Spleen (tissue), 11 donors: Measurements from ENCODE around the gene TENT5C. TPM values are rescaled to one million over a fixed set of nuclear protein-coding genes. Genes with fewer than 3 reads are reported as not detected.
A peak's percentile ranks its signal among the peaks of the same experiment; 100 is the strongest.

Source experiments
- DNase-seq: peaks from one replicate; pipeline ENCODE4 v3.0.0-alpha.2; 2020
- H3K27ac ChIP-seq, 8 donors: fragments of 200-600 bp; sonication (generic) in 7 of 8; 1 replicate in 4 of 8; 2 replicates in 4 of 8; pipeline versions ENCODE4 v1.5.0 to v1.8.0; 2016 to 2021; ENCODE audit warnings: inconsistent platforms in 4 of 8, mild to moderate bottlenecking in 4 of 8, moderate library complexity in 1 of 8
- H3K27me3 ChIP-seq, 7 donors: fragments of 200-600 bp; sonication (generic) in 6 of 7; replicated peaks in 1 of 7; 1 replicate in 4 of 7; 2 replicates in 3 of 7; pipeline versions ENCODE4 v1.5.0 to v1.8.0; 2016 to 2021; ENCODE audit warnings: inconsistent platforms in 3 of 7, mild to moderate bottlenecking in 1 of 7
- H3K36me3 ChIP-seq, 6 donors: fragments of 200-600 bp; sonication (generic) in 5 of 6; 1 replicate in 4 of 6; 2 replicates in 2 of 6; pipeline versions ENCODE4 v1.5.0 to v1.8.0; 2016 to 2021; ENCODE audit warnings: inconsistent platforms in 2 of 6
- H3K4me1 ChIP-seq, 6 donors: fragments of 200-600 bp; sonication (generic) in 5 of 6; 1 replicate in 3 of 6; 2 replicates in 3 of 6; pipeline versions ENCODE4 v1.5.0 to v1.8.0; 2016 to 2021; ENCODE audit warnings: inconsistent platforms in 3 of 6
- H3K4me3 ChIP-seq, 8 donors: fragments of 200-600 bp; sonication (generic) in 7 of 8; 1 replicate in 4 of 8; 2 replicates in 4 of 8; pipeline versions ENCODE4 v1.5.0 to v1.8.0; 2016 to 2021; ENCODE audit warnings: inconsistent platforms in 4 of 8, mild to moderate bottlenecking in 4 of 8, moderate library complexity in 2 of 8
- H3K9me3 ChIP-seq, 8 donors: fragments of 200-600 bp; sonication (generic) in 7 of 8; 1 replicate in 4 of 8; 2 replicates in 4 of 8; pipeline versions ENCODE4 v1.5.0 to v1.8.0; 2016 to 2021; ENCODE audit warnings: inconsistent platforms in 4 of 8
- POLR2A ChIP-seq, 3 donors: fragments of 450-650 bp; IDR thresholded peaks; one replicate each; pipeline ENCODE4 v1.5.1; 2017; ENCODE audit warnings: antibody characterized with exemption in 3 of 3, mild to moderate bottlenecking in 1 of 3
- POLR2AphosphoS5 ChIP-seq, 3 donors: sonication (generic); formaldehyde crosslinking; IDR thresholded peaks; one replicate each; pipeline ENCODE4 v1.5.1; 2017; ENCODE audit warnings: antibody characterized with exemption in 3 of 3
- WGBS, 5 donors: extraction: QIAGEN DNeasy Blood & Tissue Kit in 3 of 5; methylation state at CpG; one replicate each; pipeline versions ENCODE4 v1.1.5 to v1.1.7; 2013 to 2018; 5-methylcytosine and 5-hydroxymethylcytosine counted together
- intact Hi-C: fragments of 100-400 bp; cut with DNase I; formaldehyde crosslinking; loops from one replicate; pipeline ENCODE4 v1.15.0; 2023; ENCODE audit warnings: low total_unique reads
- polyA plus RNA-seq, 3 donors: library from polyadenylated mRNA; stranded (reverse); fragments of 200-250 nt; gene quantifications; one replicate each; pipeline ENCODE4 v1.2.1, GENCODE V29; 2013
- total RNA-seq, 7 donors: library from RNA; depleted of rRNA in 3 of 7; stranded (reverse); fragments of >200 nt in 3 of 7; fragmentation: NEBNext Ultra II Directional in 4 of 7; extraction: Animal tissue kit (Norgen Biotek cat#: 25700) in 4 of 7; gene quantifications; one replicate each; pipeline versions ENCODE4 v1.1.0 to v1.2.1, GENCODE V29; 2016 to 2021
- TF ChIP-seq, protein P1 (sequence below), 11 experiments: fragments of 200-600 bp in 7 of 11; fragments of 450-650 bp in 4 of 11; sonication (generic) in 4 of 11; IDR thresholded peaks in 8 of 11; conservative IDR thresholded peaks in 3 of 11; 1 replicate in 7 of 11; 2 replicates in 4 of 11; pipeline versions ENCODE4 v1.4.0 to v1.8.0; 2016 to 2021; ENCODE audit warnings: antibody characterized with exemption in 11 of 11, inconsistent platforms in 4 of 11, mild to moderate bottlenecking in 1 of 11
- donor health status: healthy with polysubstance abuse.
- donor health status: DM: no; HTN: no; CAD: no; lungs with moderate emphysema.
- donor health status: DM: no; HTN: no; CAD: no.
- donor health status: Bipolar disorder and iron deficiency.
- donor health status: healthy.
- donor health status: DM: no; HTN: no; CAD: no.
- donor health status: DM: yes; HTN: yes; CAD: no.

TENT5C gene
- total and polyA plus RNA-seq, 10 donors, result 5.6 to 181 (median 37.0) TPM

DNA sequence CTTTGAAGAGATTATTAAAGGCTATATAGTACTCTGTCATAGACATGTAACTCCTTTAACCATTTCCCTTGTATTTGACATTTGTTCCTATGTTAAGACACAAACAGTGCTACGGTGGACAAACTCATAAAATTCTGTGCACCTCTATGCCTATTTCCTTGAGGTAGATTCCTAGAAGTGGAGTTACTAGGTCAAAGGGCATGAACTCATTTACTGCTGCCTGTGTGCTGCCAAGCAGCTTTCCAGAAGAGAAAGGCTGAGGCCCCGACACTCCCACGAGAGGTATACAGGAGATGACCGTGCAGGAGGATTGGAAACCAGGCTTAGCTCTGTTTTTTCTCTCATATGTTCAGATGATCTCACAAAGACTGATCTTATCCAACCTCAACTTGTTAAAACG is 34.4 kb upstream of the TENT5C start:
- H3K27me3 ChIP-seq, result no peaks in the 10 kb centered on the region
- H3K9me3 ChIP-seq, result no peaks in the 10 kb centered on the region
- 91 to 94% (median 91%) methylated on average over 5 of the region's 5 CpGs for WGBS, 5 donors
- H3K4me1 ChIP-seq, result peaks cover 0 to 17% (median 16%) of the 10 kb centered on the region in 6 donors
- H3K27ac ChIP-seq, result no peak overlapping the region
- no peaks in the 10 kb centered on the region for H3K36me3 ChIP-seq
- H3K4me3 ChIP-seq, result no peak overlapping the region
- intact Hi-C loops, result no loop called here
- DNase-seq, result no peak
- TF ChIP-seq POLR2A (IDR thresholded peaks at IDR 0.05) (no peak), POLR2AphosphoS5 (IDR thresholded peaks at IDR 0.05) (no peak)
- TF ChIP-seq, protein P1, sequence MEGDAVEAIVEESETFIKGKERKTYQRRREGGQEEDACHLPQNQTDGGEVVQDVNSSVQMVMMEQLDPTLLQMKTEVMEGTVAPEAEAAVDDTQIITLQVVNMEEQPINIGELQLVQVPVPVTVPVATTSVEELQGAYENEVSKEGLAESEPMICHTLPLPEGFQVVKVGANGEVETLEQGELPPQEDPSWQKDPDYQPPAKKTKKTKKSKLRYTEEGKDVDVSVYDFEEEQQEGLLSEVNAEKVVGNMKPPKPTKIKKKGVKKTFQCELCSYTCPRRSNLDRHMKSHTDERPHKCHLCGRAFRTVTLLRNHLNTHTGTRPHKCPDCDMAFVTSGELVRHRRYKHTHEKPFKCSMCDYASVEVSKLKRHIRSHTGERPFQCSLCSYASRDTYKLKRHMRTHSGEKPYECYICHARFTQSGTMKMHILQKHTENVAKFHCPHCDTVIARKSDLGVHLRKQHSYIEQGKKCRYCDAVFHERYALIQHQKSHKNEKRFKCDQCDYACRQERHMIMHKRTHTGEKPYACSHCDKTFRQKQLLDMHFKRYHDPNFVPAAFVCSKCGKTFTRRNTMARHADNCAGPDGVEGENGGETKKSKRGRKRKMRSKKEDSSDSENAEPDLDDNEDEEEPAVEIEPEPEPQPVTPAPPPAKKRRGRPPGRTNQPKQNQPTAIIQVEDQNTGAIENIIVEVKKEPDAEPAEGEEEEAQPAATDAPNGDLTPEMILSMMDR (IDR thresholded peaks at IDR 0.05 in 8 of 11, conservative IDR thresholded peaks at IDR 0.05 in 3 of 11), result no peak

DNA sequence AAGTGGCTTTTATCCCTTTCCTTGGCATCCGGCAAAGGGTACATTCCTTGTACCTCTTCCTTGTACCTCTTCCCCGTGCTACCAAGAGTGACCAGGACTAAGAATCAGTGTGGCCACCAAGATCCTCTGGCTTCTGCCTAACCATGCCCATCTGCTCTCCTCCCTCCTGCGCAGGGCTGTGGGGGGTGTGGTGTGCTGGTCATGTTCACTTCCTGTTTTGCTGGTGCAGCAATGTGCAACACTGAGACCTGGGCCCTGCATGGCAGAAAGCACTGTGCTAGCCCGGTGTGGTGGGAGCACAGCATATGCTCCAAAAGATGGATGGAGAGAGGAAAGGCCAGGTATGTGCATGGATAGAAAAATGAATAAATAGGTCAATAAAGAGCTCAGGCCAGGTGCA is 33.3 kb upstream of the TENT5C start:
- WGBS, 5 donors, result 35 to 66% (median 41%) methylated on average over 4 of the region's 4 CpGs
- TF ChIP-seq POLR2AphosphoS5 (IDR thresholded peaks at IDR 0.05) (no peak), POLR2A (IDR thresholded peaks at IDR 0.05) (no peak)
- TF ChIP-seq, protein P1 (IDR thresholded peaks at IDR 0.05 in 8 of 11, conservative IDR thresholded peaks at IDR 0.05 in 3 of 11), result no peak
- H3K9me3 ChIP-seq, result no peaks in the 10 kb centered on the region
- no peak overlapping the region for H3K4me3 ChIP-seq
- H3K27me3 ChIP-seq, result no peaks in the 10 kb centered on the region
- intact Hi-C loops, result no loop called here
- H3K27ac ChIP-seq, result no peak overlapping the region
- peak; percentile 89 for DNase-seq
- H3K36me3 ChIP-seq, result no peaks in the 10 kb centered on the region
- peaks cover 0 to 17% (median 16%) of the 10 kb centered on the region in 6 donors for H3K4me1 ChIP-seq

DNA sequence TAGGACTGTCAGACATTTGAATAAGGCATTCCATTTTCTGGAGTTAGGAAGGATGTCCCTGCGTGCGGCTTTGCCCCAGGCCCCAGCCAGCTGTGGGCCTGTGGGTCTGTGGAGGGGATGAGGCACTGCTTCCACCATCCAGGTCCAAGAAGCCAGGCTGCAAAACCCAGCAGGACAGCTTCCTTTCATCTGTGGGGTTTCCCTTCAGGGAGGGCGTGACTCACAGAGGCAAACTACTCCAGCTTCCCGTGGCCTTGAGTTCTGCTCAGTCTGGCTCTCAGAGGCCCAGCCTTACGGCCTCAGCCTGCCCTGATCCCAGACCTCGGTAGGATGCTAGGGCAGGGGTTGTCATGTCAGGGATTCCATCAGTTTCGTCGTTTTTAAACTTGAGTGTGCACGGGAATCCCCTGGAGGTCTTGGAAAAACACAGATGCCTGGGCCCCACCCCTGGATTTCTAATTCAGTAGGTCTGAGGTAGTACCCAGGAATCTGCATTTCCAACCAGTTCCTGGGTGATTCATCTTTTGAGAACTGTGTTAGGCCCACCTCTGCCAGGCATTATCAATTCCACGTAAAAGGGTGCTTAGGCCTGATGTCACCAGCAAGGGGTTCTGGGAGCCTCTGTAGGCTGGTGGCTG is 32.3 kb upstream of the TENT5C start:
- Histone ChIP-seq H3K27me3 (no peaks in the 10 kb centered on the region), H3K36me3 (no peaks in the 10 kb centered on the region), H3K4me3 (no peak overlapping the region), H3K27ac (no peak overlapping the region), H3K9me3 (no peaks in the 10 kb centered on the region), H3K4me1 (peaks cover 0 to 17% (median 16%) of the 10 kb centered on the region in 6 donors)
- DNase-seq, result no peak
- peak in 1 of 3 donors; percentile 14 for TF ChIP-seq POLR2AphosphoS5 (IDR thresholded peaks at IDR 0.05)
- TF ChIP-seq, protein P1 (IDR thresholded peaks at IDR 0.05 in 8 of 11, conservative IDR thresholded peaks at IDR 0.05 in 3 of 11), result no peak
- no peak for TF ChIP-seq POLR2A (IDR thresholded peaks at IDR 0.05)
- WGBS, 5 donors, result 63 to 72% (median 70%) methylated on average over 10 of the region's 10 CpGs
- intact Hi-C loops, result no loop called here

DNA sequence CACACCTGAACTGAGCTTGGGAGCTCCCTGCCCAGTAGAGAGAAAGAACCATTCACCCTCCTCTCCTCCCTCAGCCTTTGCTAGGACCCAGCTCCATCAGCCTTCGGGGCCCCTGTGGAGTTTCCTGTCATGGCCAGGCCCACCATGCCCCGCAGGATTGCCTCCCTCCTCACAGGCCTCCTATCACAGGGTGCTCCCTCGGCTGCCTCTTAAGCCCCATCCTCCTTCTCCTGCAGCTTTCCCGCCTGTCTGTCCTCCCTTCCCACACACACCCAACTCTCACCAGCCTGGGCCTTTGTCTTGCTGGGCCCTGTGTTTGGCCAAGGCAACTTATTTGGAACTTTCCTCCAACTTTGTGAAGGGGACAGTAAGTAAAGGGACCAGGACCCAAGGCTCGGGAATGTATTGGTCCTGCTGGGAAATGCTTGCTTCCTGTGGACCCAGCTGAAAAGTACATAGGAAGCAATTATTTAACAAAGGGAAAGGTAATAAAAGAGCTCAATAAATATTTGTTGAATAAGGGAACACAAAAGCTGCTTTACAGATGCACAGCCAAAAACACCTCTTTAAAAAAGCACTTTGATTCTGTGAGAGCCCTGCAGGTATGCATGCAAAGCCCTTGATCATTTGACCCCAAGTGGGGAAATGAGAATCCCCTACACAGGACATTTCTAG is 31.6 kb upstream of the TENT5C start:
- intact Hi-C loops, result no loop called here
- Histone ChIP-seq H3K27ac (no peak overlapping the region), H3K9me3 (no peaks in the 10 kb centered on the region), H3K36me3 (no peaks in the 10 kb centered on the region), H3K4me3 (no peak overlapping the region), H3K27me3 (no peaks in the 10 kb centered on the region), H3K4me1 (peaks cover 0 to 17% (median 16%) of the 10 kb centered on the region in 6 donors)
- DNase-seq, result no peak
- WGBS, 5 donors, result 82 to 91% (median 84%) methylated on average over 5 of the region's 5 CpGs
- TF ChIP-seq POLR2A (IDR thresholded peaks at IDR 0.05) (no peak), POLR2AphosphoS5 (IDR thresholded peaks at IDR 0.05) (no peak)
- TF ChIP-seq, protein P1 (IDR thresholded peaks at IDR 0.05 in 8 of 11, conservative IDR thresholded peaks at IDR 0.05 in 3 of 11), result no peak
